OCI-M2 (cell line): ENCODE measurements around the gene RND2.

Source experiments
- DNase-seq: peaks from one replicate; lab custom pipeline; 2025; ENCODE audit not compliant: unreplicated experiment; lab: John Stamatoyannopoulos, UW

RND2 gene

DNA sequence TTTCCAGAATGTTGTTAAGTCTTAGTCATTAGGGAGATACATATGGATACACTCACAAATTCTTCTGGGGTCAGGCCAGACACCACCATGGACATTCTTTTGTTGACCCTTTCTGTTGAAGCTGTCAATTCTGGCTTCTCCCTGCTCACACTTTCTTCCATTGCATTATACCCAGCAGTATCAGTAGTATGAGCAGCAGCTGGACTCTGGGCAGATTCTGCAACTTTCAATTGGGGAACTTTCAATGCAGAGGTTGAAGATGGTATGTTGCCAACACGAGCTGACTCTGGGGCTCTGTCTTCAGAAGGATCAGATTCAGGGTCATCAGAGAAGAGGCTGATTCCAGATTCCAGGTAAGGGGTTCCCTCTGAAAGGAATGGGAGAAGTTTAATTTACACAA lies 45.8 kb downstream of the RND2 start:
- no peak for DNase-seq

GRCh38 chr17:43074869-43075268 lies 49.8 kb downstream of the RND2 start:
- no peak for DNase-seq

- DNase-seq, result no peak
Observed at GRCh38 chr17:43079641-43080302, 54.7 kb downstream of the RND2 start.
